IMR-90 (cell line): ENCODE results near the gene ARHGEF16. TPM values are rescaled to one million over a fixed set of nuclear protein-coding genes. Genes with fewer than 3 reads are reported as not detected.

Source experiments
- ATAC-seq: fragments of 200-7000 bp; cut with Tn5 transposase; 2 replicates; pipeline ENCODE4 v1.9.1; 2020; ENCODE audit warnings: low read depth, mild to moderate bottlenecking, moderate library complexity
- Bru-seq: library from RNA; stranded (reverse); fragments of 400-500 nt; gene quantifications from one replicate; lab custom pipeline; 2021; lab: Mats Ljungman, UMichigan
- BruChase-seq, 2 experiments: library from RNA; stranded (reverse); fragments of 400-500 nt; gene quantifications; one replicate each; lab custom pipeline; 2021; lab: Mats Ljungman, UMichigan
- BruUV-seq: library from RNA; stranded (reverse); fragments of 400-500 nt; replicated peaks from 2 replicates; lab custom pipeline; 2021; lab: Mats Ljungman, UMichigan
- CTCF ChIA-PET: fragments of 300-600 bp; formaldehyde crosslinking; extraction: SDS; loops from one replicate; lab custom pipeline; 2021; ENCODE audit warnings: antibody characterized with exemption; lab: Yijun Ruan, JAX
- POLR2A ChIA-PET: fragments of 300-600 bp; sonication (Branson Sonifier 250); formaldehyde crosslinking; loops from one replicate; lab custom pipeline; 2022; ENCODE audit warnings: antibody characterized with exemption; ENCODE audit not compliant: unreplicated experiment; lab: Charles Lee
- DNase-seq: peaks from one replicate; pipeline ENCODE4 v3.0.0; 2013
- H2AFZ ChIP-seq: replicated peaks from 2 replicates; pipeline ENCODE3; 2013; ENCODE audit warnings: low read length, mild to moderate bottlenecking; ENCODE audit not compliant: poor library complexity
- H2AK5ac ChIP-seq: 2 replicates; pipeline ENCODE4 v1.6.1; 2013; ENCODE audit warnings: low read depth, low read length, inconsistent platforms
- H2AK9ac ChIP-seq: replicated peaks from 2 replicates; pipeline ENCODE3; 2013; ENCODE audit warnings: mild to moderate bottlenecking, low read depth, low read length, moderate library complexity; ENCODE audit not compliant: poor library complexity
- H2BK120ac ChIP-seq: 2 replicates; pipeline ENCODE4 v1.6.1; 2013; ENCODE audit warnings: low read depth, low read length, inconsistent platforms
- H2BK15ac ChIP-seq: 3 replicates; pipeline ENCODE4 v1.6.1; 2013; ENCODE audit warnings: low read depth, low read length, inconsistent platforms
- H2BK20ac ChIP-seq: 2 replicates; pipeline ENCODE4 v1.6.1; 2013; ENCODE audit warnings: low read depth, mild to moderate bottlenecking, inconsistent platforms, low read length, moderate library complexity
- H2BK5ac ChIP-seq: 2 replicates; pipeline ENCODE4 v1.6.1; 2013; ENCODE audit warnings: mild to moderate bottlenecking, low read depth, low read length, inconsistent platforms; ENCODE audit not compliant: poor library complexity, severe bottlenecking
- H3K14ac ChIP-seq: replicated peaks from 2 replicates; pipeline ENCODE4 v1.6.1; 2013; ENCODE audit warnings: low read depth, low read length, inconsistent platforms
- H3K18ac ChIP-seq: 2 replicates; pipeline ENCODE4 v1.6.1; 2013; ENCODE audit warnings: low read depth, low read length, control low read depth
- H3K23ac ChIP-seq: 2 replicates; pipeline ENCODE4 v1.6.1; 2013; ENCODE audit warnings: low read depth, low read length, inconsistent platforms
- H3K27ac ChIP-seq: 2 replicates; pipeline ENCODE4 v1.5.1; 2013; ENCODE audit warnings: mild to moderate bottlenecking, control low read depth, low read length; ENCODE audit not compliant: insufficient read depth
- H3K27me3 ChIP-seq: 2 replicates; pipeline ENCODE4 v1.6.1; 2013; ENCODE audit warnings: low read length; ENCODE audit not compliant: control insufficient read depth, insufficient read depth
- H3K36me3 ChIP-seq: 2 replicates; pipeline ENCODE4 v1.6.1; 2013; ENCODE audit warnings: low read length, mixed read lengths; ENCODE audit not compliant: control insufficient read depth, insufficient read depth
- H3K4ac ChIP-seq: 2 replicates; pipeline ENCODE4 v1.6.1; 2013; ENCODE audit warnings: low read depth, low read length, inconsistent platforms
- H3K4me1 ChIP-seq: 2 replicates; pipeline ENCODE4 v1.6.1; 2013; ENCODE audit warnings: low read length, mixed read lengths; ENCODE audit not compliant: control insufficient read depth, insufficient read depth
- H3K4me2 ChIP-seq: 2 replicates; pipeline ENCODE4 v1.6.1; 2013; ENCODE audit warnings: low read depth, mild to moderate bottlenecking, control low read depth, low read length, moderate library complexity
- H3K4me3 ChIP-seq: 2 replicates; pipeline ENCODE4 v1.5.1; 2013; ENCODE audit warnings: low read depth, mild to moderate bottlenecking, control low read depth, low read length, moderate library complexity; ENCODE audit not compliant: insufficient read depth
- H3K56ac ChIP-seq: 2 replicates; pipeline ENCODE4 v1.6.1; 2013; ENCODE audit warnings: low read length, inconsistent platforms; ENCODE audit not compliant: insufficient read depth; ENCODE audit errors: extremely low read depth
- H3K79me1 ChIP-seq, 2 experiments: 2 replicates each; pipeline ENCODE4 v1.6.1; 2013; ENCODE audit warnings: low read length in 2 of 2, inconsistent platforms in 1 of 2, low read depth in 1 of 2
- H3K9ac ChIP-seq: 2 replicates; pipeline ENCODE4 v1.6.1; 2013; ENCODE audit warnings: low read depth, low read length, control low read depth
- H3K9me1 ChIP-seq: 2 replicates; pipeline ENCODE4 v1.6.1; 2013; ENCODE audit warnings: low read length, inconsistent platforms; ENCODE audit not compliant: insufficient read depth
- H3K9me3 ChIP-seq: 2 replicates; pipeline ENCODE4 v1.6.1; 2013; ENCODE audit warnings: low read length; ENCODE audit not compliant: control insufficient read depth, insufficient read depth
- H4K20me1 ChIP-seq: 2 replicates; pipeline ENCODE4 v1.6.1; 2013; ENCODE audit warnings: low read length, inconsistent platforms; ENCODE audit not compliant: insufficient read depth
- H4K5ac ChIP-seq: 2 replicates; pipeline ENCODE4 v1.6.1; 2013; ENCODE audit warnings: mild to moderate bottlenecking, low read depth, low read length, control low read depth
- H4K8ac ChIP-seq, 2 experiments: 2 replicates each; pipeline ENCODE4 v1.6.1; 2013; ENCODE audit warnings: low read depth in 2 of 2, low read length in 2 of 2, control low read depth in 1 of 2, inconsistent platforms in 1 of 2
- H4K91ac ChIP-seq: 2 replicates; pipeline ENCODE4 v1.6.1; 2013; ENCODE audit warnings: low read depth, low read length, inconsistent platforms; ENCODE audit not compliant: insufficient read depth
- BHLHE40 ChIP-seq: fragments of 150-350 bp; IDR thresholded peaks from 2 replicates; pipeline ENCODE4 v1.6.1; 2016; ENCODE audit warnings: mild to moderate bottlenecking, low read depth, low read length
- CEBPB ChIP-seq: IDR thresholded peaks from 2 replicates; pipeline ENCODE4 v1.6.1; 2012; ENCODE audit warnings: low read depth, low read length, improper control_type of control experiment
- CHD1 ChIP-seq: IDR thresholded peaks from 2 replicates; pipeline ENCODE4 v1.6.1; 2012; ENCODE audit warnings: low read depth, low read length, improper control_type of control experiment
- FOS ChIP-seq: fragments of 150-350 bp; IDR thresholded peaks from 2 replicates; pipeline ENCODE4 v1.6.1; 2016; ENCODE audit warnings: low read depth, low read length
- MAFK ChIP-seq: IDR thresholded peaks from 2 replicates; pipeline ENCODE4 v1.6.1; 2012; ENCODE audit warnings: low read depth, low read length, improper control_type of control experiment
- MAZ ChIP-seq: IDR thresholded peaks from 2 replicates; pipeline ENCODE4 v1.6.1; 2012; ENCODE audit warnings: low read depth, mild to moderate bottlenecking, low read length, improper control_type of control experiment, moderate library complexity, borderline replicate concordance
- NFE2L2 ChIP-seq: fragments of 150-350 bp; IDR thresholded peaks from 2 replicates; pipeline ENCODE4 v1.6.1; 2016; ENCODE audit warnings: low read depth, mild to moderate bottlenecking, low read length
- POLR2A ChIP-seq: IDR thresholded peaks from 2 replicates; pipeline ENCODE4 v1.6.1; 2012; ENCODE audit warnings: mild to moderate bottlenecking, low read depth, low read length
- RAD21 ChIP-seq: IDR thresholded peaks from 2 replicates; pipeline ENCODE4 v1.6.1; 2012; ENCODE audit warnings: low read length, improper control_type of control experiment
- SMC3 ChIP-seq: fragments of 150-350 bp; IDR thresholded peaks from 2 replicates; pipeline ENCODE4 v1.6.1; 2016; ENCODE audit warnings: low read depth, mild to moderate bottlenecking, antibody characterized with exemption, low read length, moderate library complexity
- WGBS, 2 experiments: methylation state at CpG; one replicate each; pipeline versions ENCODE4 v1.1.5 to v1.1.7; 2013; ENCODE audit warnings: missing lambda C conversion rate in 2 of 2; ENCODE audit not compliant: insufficient read length in 1 of 2; ENCODE audit errors: extremely low coverage in 2 of 2; 5-methylcytosine and 5-hydroxymethylcytosine counted together
- dilution Hi-C: fragments of 300-500 bp; cut with HindIII; formaldehyde crosslinking; loops from one replicate; pipeline ENCODE4 v1.14.3; 2018; ENCODE audit warnings: low sequenced_read_pairs; ENCODE audit not compliant: unreplicated experiment
- in situ Hi-C: fragments of 300-500 bp; cut with MboI; formaldehyde crosslinking; loops from 3 replicates; pipeline ENCODE4 v1.14.3; 2019; ENCODE audit warnings: low sequenced_read_pairs, inconsistent platforms, mixed read lengths
- intact Hi-C: fragments of 100-400 bp; cut with micrococcal nuclease; formaldehyde crosslinking; loops from 2 replicates; pipeline ENCODE4 v1.10.0; 2022
- long read RNA-seq: library from polyadenylated mRNA; unstranded; transcript quantifications from one replicate; pipeline ENCODE4 v2.0.0, GENCODE V29; 2021; ENCODE audit not compliant: unreplicated experiment
- polyA plus RNA-seq, 3 experiments: library from polyadenylated mRNA; depleted of rRNA; stranded (reverse); fragments of >200 nt; gene quantifications; 2 replicates each; pipeline ENCODE4 v1.2.3, GENCODE V29; 2012; ENCODE audit warnings: low replicate concordance in 1 of 3
- total RNA-seq: library from RNA; depleted of rRNA; stranded (reverse); fragments of >200 nt; gene quantifications from 2 replicates; pipeline ENCODE4 v1.2.3, GENCODE V29; 2012; rRNA removed
- TF ChIP-seq, protein P1 (sequence below): fragments of 150-350 bp; IDR thresholded peaks from 2 replicates; pipeline ENCODE4 v1.6.1; 2016; ENCODE audit warnings: low read depth, mild to moderate bottlenecking, low read length, moderate library complexity, borderline replicate concordance
- TF ChIP-seq, protein P2 (sequence below): conservative IDR thresholded peaks from 2 replicates; pipeline ENCODE4 v1.5.1; 2012; ENCODE audit warnings: mild to moderate bottlenecking, low read depth, low read length, improper control_type of control experiment

Gene ARHGEF16
- total RNA-seq (0.18 TPM in 1 of 2 replicates, not detected in the other), polyA plus RNA-seq (2012; rRNA removed) (0.19 and 0.39 TPM in 2 replicates), Bru-seq, nascent RNA (percentile 4 among the genes with signal in this experiment), BruChase-seq, experiment 1, labeled RNA remaining after a 6-hour chase (percentile 3 among the genes with signal in this experiment), BruChase-seq, experiment 2, labeled RNA remaining after a 2-hour chase (percentile 6 among the genes with signal in this experiment)
- 0.13 TPM in 1 of 2 replicates, not detected in the other for polyA plus RNA-seq (2012; cell fraction: cytosol; rRNA removed)
- 0.49 and 0.60 TPM in 2 replicates for polyA plus RNA-seq (2012; cell fraction: nucleus; rRNA removed; ENCODE audit: low replicate concordance)
- long read RNA-seq = 0 reads

DNA sequence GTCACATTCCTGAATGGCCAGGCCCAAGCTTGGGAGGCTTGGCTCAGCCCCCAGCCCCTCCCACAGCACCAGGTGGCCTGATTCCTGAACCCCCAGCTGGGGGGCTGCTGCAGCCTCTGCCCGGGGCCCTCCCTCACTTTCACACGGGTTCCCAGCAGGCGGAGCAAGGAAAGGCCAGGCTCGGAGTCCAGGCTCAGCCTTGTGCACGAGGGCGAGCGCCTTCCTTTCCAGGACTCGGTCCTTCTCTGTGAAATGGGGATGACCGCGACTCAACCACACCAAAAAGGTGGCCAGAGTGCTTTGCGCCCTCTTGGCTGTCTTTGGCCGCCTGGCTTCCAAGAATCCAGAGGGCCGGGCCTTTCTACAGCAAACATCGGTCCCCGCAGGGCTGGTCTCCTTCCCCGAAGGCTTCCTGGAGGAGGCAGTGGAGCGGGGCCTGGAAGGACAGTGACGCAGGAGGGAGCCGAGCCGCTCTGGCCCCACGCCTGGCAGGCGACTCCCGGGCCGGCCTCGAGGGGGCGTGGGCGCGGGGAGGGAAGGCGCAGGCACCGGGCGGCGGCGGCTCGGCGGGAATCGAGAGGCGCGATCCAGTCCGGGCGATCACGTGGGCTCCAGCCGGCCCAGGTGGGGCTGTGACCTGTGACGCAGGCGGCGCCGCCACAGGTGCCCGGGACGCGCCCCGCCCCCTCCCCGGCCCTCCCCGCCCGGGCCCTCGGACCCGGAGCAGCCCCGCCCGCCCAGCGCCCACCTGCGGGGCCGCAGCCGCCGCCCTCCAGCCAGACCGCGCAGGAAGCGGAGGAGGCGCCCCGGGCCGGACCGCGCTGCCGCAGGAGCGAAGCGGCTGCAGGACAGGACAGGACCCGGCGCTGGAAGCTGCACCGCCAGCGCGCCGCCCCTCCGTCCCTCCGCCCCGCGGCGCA lies at the start of gene ARHGEF16:
TSS of gene ARHGEF16 (plus strand) at position 775 of the 920 bp plus-strand sequence. CDS start 8,420 bp downstream, outside the sequence.
- Histone ChIP-seq H3K18ac (no peak within 1 kb of the TSS), H3K4me3 (no peak within 1 kb of the TSS), H4K5ac (no peak within 1 kb of the TSS), H2AK5ac (no peak within 1 kb of the TSS), H3K56ac (no peak within 1 kb of the TSS), H2BK5ac (no peak within 1 kb of the TSS), H3K27me3 (peaks cover 30% of the 10 kb centered on the region), H3K9me1 (no peaks in the 10 kb centered on the region), H3K14ac (no peak within 1 kb of the TSS), H3K4ac (no peak within 1 kb of the TSS), H3K79me1 (no peaks in the 10 kb centered on the region), H3K27ac (no peak within 1 kb of the TSS), H3K4me1 (no peaks in the 10 kb centered on the region; the same call in 1 of the 2 replicates), H3K23ac (no peak within 1 kb of the TSS), H4K8ac (no peak within 1 kb of the TSS), H2BK120ac (no peak within 1 kb of the TSS), H4K91ac (no peak within 1 kb of the TSS), H3K9me3 (no peaks in the 10 kb centered on the region), H2AFZ (peak within 1 kb of the TSS; percentile 76), H3K9ac (no peak within 1 kb of the TSS), H2BK20ac (no peak within 1 kb of the TSS), H4K20me1 (0 out of 2 replicates have a peak, but pooled peaks cover 2% of the 10 kb centered on the region), H3K36me3 (no peaks in the 10 kb centered on the region), H2BK15ac (no peak within 1 kb of the TSS), H2AK9ac (no peak within 1 kb of the TSS), H3K4me2 (no peak within 1 kb of the TSS)
- no TSS peak for BruUV-seq
- CTCF ChIA-PET = interaction anchor here (1.2 to 2.2 kb wide), 8 partner anchors 9 to 176 kb away, joined by 3 to 16 read pairs (median 8); no protein-coding TSS in a partner anchor
- dilution Hi-C loops = no loop called here
- 10% methylated on average over 4 of the region's 84 CpGs; no CpG with 5 or more reads in 1 of the 2 experiments for WGBS, 2 experiments
- POLR2A ChIA-PET = no interaction called here
- ATAC-seq (peak; percentile 57), DNase-seq (peak; percentile 15)
- intact Hi-C loops = loop anchor here (1.0 to 5.0 kb wide), 4 partner anchors 30 to 348 kb away; no protein-coding TSS in a partner anchor
- in situ Hi-C loops = no loop called here
- no peak for TF ChIP-seq SMC3
- TF ChIP-seq, protein P1, sequence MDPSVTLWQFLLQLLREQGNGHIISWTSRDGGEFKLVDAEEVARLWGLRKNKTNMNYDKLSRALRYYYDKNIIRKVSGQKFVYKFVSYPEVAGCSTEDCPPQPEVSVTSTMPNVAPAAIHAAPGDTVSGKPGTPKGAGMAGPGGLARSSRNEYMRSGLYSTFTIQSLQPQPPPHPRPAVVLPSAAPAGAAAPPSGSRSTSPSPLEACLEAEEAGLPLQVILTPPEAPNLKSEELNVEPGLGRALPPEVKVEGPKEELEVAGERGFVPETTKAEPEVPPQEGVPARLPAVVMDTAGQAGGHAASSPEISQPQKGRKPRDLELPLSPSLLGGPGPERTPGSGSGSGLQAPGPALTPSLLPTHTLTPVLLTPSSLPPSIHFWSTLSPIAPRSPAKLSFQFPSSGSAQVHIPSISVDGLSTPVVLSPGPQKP = no peak
- TF ChIP-seq NFE2L2 = no peak
- TF ChIP-seq, protein P2, sequence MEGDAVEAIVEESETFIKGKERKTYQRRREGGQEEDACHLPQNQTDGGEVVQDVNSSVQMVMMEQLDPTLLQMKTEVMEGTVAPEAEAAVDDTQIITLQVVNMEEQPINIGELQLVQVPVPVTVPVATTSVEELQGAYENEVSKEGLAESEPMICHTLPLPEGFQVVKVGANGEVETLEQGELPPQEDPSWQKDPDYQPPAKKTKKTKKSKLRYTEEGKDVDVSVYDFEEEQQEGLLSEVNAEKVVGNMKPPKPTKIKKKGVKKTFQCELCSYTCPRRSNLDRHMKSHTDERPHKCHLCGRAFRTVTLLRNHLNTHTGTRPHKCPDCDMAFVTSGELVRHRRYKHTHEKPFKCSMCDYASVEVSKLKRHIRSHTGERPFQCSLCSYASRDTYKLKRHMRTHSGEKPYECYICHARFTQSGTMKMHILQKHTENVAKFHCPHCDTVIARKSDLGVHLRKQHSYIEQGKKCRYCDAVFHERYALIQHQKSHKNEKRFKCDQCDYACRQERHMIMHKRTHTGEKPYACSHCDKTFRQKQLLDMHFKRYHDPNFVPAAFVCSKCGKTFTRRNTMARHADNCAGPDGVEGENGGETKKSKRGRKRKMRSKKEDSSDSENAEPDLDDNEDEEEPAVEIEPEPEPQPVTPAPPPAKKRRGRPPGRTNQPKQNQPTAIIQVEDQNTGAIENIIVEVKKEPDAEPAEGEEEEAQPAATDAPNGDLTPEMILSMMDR = peak; percentile 54
- no peak for TF ChIP-seq CEBPB
- peak; percentile 48; the same call in 1 of the 2 replicates for TF ChIP-seq MAZ
- no peak for TF ChIP-seq MAFK
- no peak for TF ChIP-seq FOS
- TF ChIP-seq RAD21 = peak; percentile 14; the same call in 1 of the 2 replicates
- TF ChIP-seq BHLHE40 = no peak
- TF ChIP-seq CHD1 = no peak
- TF ChIP-seq POLR2A = no peak
